ENCODE results near the gene CKS1B.
A peak's percentile ranks its signal among the peaks of the same experiment; 100 is the strongest.
"Not testable (repeated sequence)": the region's sequence is repeated elsewhere in the genome, so short reads cannot be mapped to it uniquely, and the experiment has no call there.

Gene CKS1B

GRCh38 chr1:154994269-154994587 is 19.7 kb downstream of the CKS1B start:
- peaks cover 40% of the 10 kb centered on the region for H3F3A ChIP-seq (ENCODE audit: insufficient read depth, low read length)
- H3K27ac ChIP-seq (ENCODE audit: low read length) = peak overlapping the region; percentile 8; the same call in 1 of the 2 replicates
- TF ChIP-seq EZH2phosphoT487 (IDR thresholded peaks at IDR 0.05; ENCODE audit: low read length) = no peak
- no peak for TF ChIP-seq EZH2 (optimal IDR thresholded peaks at IDR 0.05; ENCODE audit: low read depth, low read length)
- TF ChIP-seq CTCF (IDR thresholded peaks at IDR 0.05; ENCODE audit: low read length) = no peak
- peaks cover 9% of the 10 kb centered on the region; the same call in 1 of the 2 replicates for H3K4me1 ChIP-seq (ENCODE audit: low read length)
- H3K27me3 ChIP-seq (replicated peaks; ENCODE audit: insufficient read depth, low read length) = no peaks in the 10 kb centered on the region
- H3K4me2 ChIP-seq (ENCODE audit: low read depth, low read length) = no peak overlapping the region
- peaks cover 11% of the 10 kb centered on the region for H3K79me2 ChIP-seq (ENCODE audit: low read length)
- no peak for DNase-seq
- no peaks in the 10 kb centered on the region for H3K9me3 ChIP-seq (replicated peaks; ENCODE audit: insufficient read depth, low read length)
- no peak overlapping the region for H3K9ac ChIP-seq (ENCODE audit: low read length)
- H3K36me3 ChIP-seq (replicated peaks; ENCODE audit: insufficient read depth, low read length) = peaks cover 5% of the 10 kb centered on the region; the same call in 1 of the 2 replicates
- no peak overlapping the region for H2AFZ ChIP-seq (ENCODE audit: low read length)
- H3K9me2 ChIP-seq (replicated peaks; ENCODE audit: insufficient read depth, low read length) = no peaks in the 10 kb centered on the region
- no peak overlapping the region for H3K4me3 ChIP-seq (ENCODE audit: low read length)
- H4K20me1 ChIP-seq (ENCODE audit: insufficient read depth, low read length) = no peaks in the 10 kb centered on the region

GRCh38 chr1:154994591-154994990 is 20.1 kb downstream of the CKS1B start:
- Histone ChIP-seq H3K79me2 (ENCODE audit: low read length) (peaks cover 8% of the 10 kb centered on the region; the same call in 1 of the 2 replicates), H2AFZ (ENCODE audit: low read length) (no peak overlapping the region), H3K4me2 (ENCODE audit: low read depth, low read length) (no peak overlapping the region), H3F3A (ENCODE audit: insufficient read depth, low read length) (peaks cover 43% of the 10 kb centered on the region), H3K4me3 (ENCODE audit: low read length) (no peak overlapping the region), H3K27ac (ENCODE audit: low read length) (peak overlapping the region; percentile 8; the same call in 1 of the 2 replicates), H3K9me2 (replicated peaks; ENCODE audit: insufficient read depth, low read length) (no peaks in the 10 kb centered on the region), H3K36me3 (replicated peaks; ENCODE audit: insufficient read depth, low read length) (peaks cover 5% of the 10 kb centered on the region; the same call in 1 of the 2 replicates), H3K4me1 (ENCODE audit: low read length) (peaks cover 9% of the 10 kb centered on the region; the same call in 1 of the 2 replicates), H4K20me1 (ENCODE audit: insufficient read depth, low read length) (no peaks in the 10 kb centered on the region), H3K9me3 (replicated peaks; ENCODE audit: insufficient read depth, low read length) (no peaks in the 10 kb centered on the region), H3K27me3 (replicated peaks; ENCODE audit: insufficient read depth, low read length) (no peaks in the 10 kb centered on the region), H3K9ac (ENCODE audit: low read length) (no peak overlapping the region)
- no peak for DNase-seq
- TF ChIP-seq EZH2 (optimal IDR thresholded peaks at IDR 0.05; ENCODE audit: low read depth, low read length) = no peak
- no peak for TF ChIP-seq CTCF (IDR thresholded peaks at IDR 0.05; ENCODE audit: low read length)
- no peak for TF ChIP-seq EZH2phosphoT487 (IDR thresholded peaks at IDR 0.05; ENCODE audit: low read length)

- not testable (repeated sequence) for H4K20me1 ChIP-seq (ENCODE audit: insufficient read depth, low read length); H3K9me2 ChIP-seq (replicated peaks; ENCODE audit: insufficient read depth, low read length); H3K4me1 ChIP-seq (ENCODE audit: low read length); H3K4me2 ChIP-seq (ENCODE audit: low read depth, low read length); H3K27me3 ChIP-seq (replicated peaks; ENCODE audit: insufficient read depth, low read length); H3K9ac ChIP-seq (ENCODE audit: low read length); H3K79me2 ChIP-seq (ENCODE audit: low read length); H3K9me3 ChIP-seq (replicated peaks; ENCODE audit: insufficient read depth, low read length); H3K4me3 ChIP-seq (ENCODE audit: low read length); H3K36me3 ChIP-seq (replicated peaks; ENCODE audit: insufficient read depth, low read length); H2AFZ ChIP-seq (ENCODE audit: low read length); H3K27ac ChIP-seq (ENCODE audit: low read length)
- TF ChIP-seq CTCF (IDR thresholded peaks at IDR 0.05; ENCODE audit: low read length) = peak; percentile 40
- peak; percentile 58 for DNase-seq
- H3F3A ChIP-seq (ENCODE audit: insufficient read depth, low read length) = peaks cover 48% of the 10 kb centered on the region
Measured at GRCh38 chr1:154995301-154995983, 21.0 kb downstream of the CKS1B start.
